Heart left ventricle (tissue), 13 donors: Measurements from ENCODE around the gene RGL1.

ENCODE experiments used
- CTCF ChIP-seq, 12 donors: fragments of 200-600 bp; sonication (generic) in 4 of 12; IDR thresholded peaks; one replicate each; pipeline versions ENCODE4 v1.5.0 to v1.8.0; 2018 to 2022; ENCODE audit warnings: antibody characterized with exemption in 12 of 12, mild to moderate bottlenecking in 5 of 12
- POLR2A ChIP-seq, 2 donors: fragments of 450-650 bp; IDR thresholded peaks; one replicate each; pipeline ENCODE4 v1.6.1; 2017; ENCODE audit warnings: antibody characterized with exemption in 2 of 2, mild to moderate bottlenecking in 2 of 2, moderate library complexity in 2 of 2
- donor health status: ischemic (EF 13 %, LVEDD 7.1; RV severe dilation, severe dysfunction).
- donor health status: DM: no; HTN: yes; CAD: no.
- donor health status: DM: no; HTN: no; CAD: no.
- donor health status: ischemic (EF 25% LVEDD 6.9; RV normal size, moderate dysfunction).
- donor health status: ischemic (EF 25% LVEDD 5.7; RV mildly dilated, moderate dysfunction).
- donor health status: ischemic (EF 35%, LVEDD 5.7; RV mildly dilated, moderate dysfunction).
- donor health status: nonischemic (EF 11% LVEDD 7.7; RV severe dilation, severe dysfunction).
- donor health status: DM: yes; HTN: yes; CAD: no.
- donor health status: PGD.
- donor health status: ischemic (EF 29% LVEDD 5.4; RV normal size, mild dysfunction).
- donor health status: nonischemic (EF 23%, LVEDD 6.1; RV moderate dilation, normal function).

- TF ChIP-seq CTCF (IDR thresholded peaks at IDR 0.05) (no peak), POLR2A (IDR thresholded peaks at IDR 0.05) (no peak)
These were observed 108.7 kb downstream of the RGL1 start for GRCh38 chr1:183913567-183913993.
